ENCODE measurements around the gene SLC10A3.

SLC10A3 gene

DNA sequence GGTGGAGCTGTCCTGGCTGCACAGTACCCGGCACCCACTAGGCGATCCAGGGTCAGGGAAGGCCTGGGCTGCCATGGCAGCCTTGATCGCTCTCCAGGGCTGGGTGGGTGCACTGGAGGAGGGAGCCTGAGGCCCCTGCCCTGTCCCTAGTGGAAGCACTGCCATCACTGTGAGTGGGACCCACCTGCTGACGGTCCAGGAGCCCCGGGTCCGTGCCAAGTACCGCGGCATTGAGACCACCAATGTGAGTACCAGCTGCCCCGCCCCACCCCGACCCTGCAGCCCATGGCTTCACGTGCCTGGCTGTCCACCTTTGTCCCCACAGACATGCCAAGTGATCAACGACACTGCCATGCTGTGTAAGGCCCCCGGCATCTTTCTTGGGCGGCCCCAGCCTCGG lies 23.5 kb downstream of the SLC10A3 start:
- TF ChIP-seq, protein P1, sequence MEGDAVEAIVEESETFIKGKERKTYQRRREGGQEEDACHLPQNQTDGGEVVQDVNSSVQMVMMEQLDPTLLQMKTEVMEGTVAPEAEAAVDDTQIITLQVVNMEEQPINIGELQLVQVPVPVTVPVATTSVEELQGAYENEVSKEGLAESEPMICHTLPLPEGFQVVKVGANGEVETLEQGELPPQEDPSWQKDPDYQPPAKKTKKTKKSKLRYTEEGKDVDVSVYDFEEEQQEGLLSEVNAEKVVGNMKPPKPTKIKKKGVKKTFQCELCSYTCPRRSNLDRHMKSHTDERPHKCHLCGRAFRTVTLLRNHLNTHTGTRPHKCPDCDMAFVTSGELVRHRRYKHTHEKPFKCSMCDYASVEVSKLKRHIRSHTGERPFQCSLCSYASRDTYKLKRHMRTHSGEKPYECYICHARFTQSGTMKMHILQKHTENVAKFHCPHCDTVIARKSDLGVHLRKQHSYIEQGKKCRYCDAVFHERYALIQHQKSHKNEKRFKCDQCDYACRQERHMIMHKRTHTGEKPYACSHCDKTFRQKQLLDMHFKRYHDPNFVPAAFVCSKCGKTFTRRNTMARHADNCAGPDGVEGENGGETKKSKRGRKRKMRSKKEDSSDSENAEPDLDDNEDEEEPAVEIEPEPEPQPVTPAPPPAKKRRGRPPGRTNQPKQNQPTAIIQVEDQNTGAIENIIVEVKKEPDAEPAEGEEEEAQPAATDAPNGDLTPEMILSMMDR (conservative IDR thresholded peaks at IDR 0.05; ENCODE audit: low read depth, low read length), result no peak
- Histone ChIP-seq H3K4me2 (no peak overlapping the region), H3K27ac (no peak overlapping the region), H3K79me2 (ENCODE audit: insufficient read depth, low read depth) (no peaks in the 10 kb centered on the region), H3K4me1 (ENCODE audit: low read depth, poor library complexity, severe bottlenecking) (no peaks in the 10 kb centered on the region), H4K20me1 (ENCODE audit: insufficient read depth) (no peaks in the 10 kb centered on the region), H3K4me3 (IDR thresholded peaks at IDR 0.05; ENCODE audit: insufficient read depth, low read depth, low read length) (no peak overlapping the region), H2AFZ (ENCODE audit: low read depth) (no peak overlapping the region), H3K9ac (no peak overlapping the region), H3K27me3 (ENCODE audit: insufficient read depth, low read depth) (no peaks in the 10 kb centered on the region), H3K36me3 (ENCODE audit: insufficient read depth) (no peaks in the 10 kb centered on the region)

DNA sequence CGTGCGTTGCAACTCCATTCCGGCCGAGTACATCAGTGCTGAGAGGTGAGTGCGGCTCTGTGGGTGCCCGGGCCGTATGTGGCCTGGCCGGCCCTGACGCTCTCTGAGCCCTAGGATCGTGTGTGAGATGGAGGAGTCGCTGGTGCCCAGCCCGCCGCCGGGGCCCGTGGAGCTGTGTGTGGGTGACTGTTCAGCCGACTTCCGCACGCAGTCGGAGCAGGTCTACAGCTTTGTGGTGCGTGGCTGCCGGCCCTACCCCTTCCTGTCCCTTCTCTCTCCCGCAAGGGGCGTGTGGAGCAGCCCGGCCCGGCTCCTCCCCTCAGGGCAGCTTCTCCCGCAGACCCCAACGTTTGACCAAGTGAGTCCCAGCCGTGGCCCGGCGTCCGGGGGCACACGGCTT lies 24.4 kb downstream of the SLC10A3 start:
- Histone ChIP-seq H3K4me3 (IDR thresholded peaks at IDR 0.05; ENCODE audit: insufficient read depth, low read depth, low read length) (no peak overlapping the region), H2AFZ (ENCODE audit: low read depth) (no peak overlapping the region), H3K4me1 (ENCODE audit: low read depth, poor library complexity, severe bottlenecking) (no peaks in the 10 kb centered on the region), H3K79me2 (ENCODE audit: insufficient read depth, low read depth) (no peaks in the 10 kb centered on the region), H3K27ac (no peak overlapping the region), H4K20me1 (ENCODE audit: insufficient read depth) (no peaks in the 10 kb centered on the region), H3K9ac (no peak overlapping the region), H3K36me3 (ENCODE audit: insufficient read depth) (no peaks in the 10 kb centered on the region), H3K27me3 (ENCODE audit: insufficient read depth, low read depth) (no peaks in the 10 kb centered on the region), H3K4me2 (no peak overlapping the region)
- TF ChIP-seq, protein P1 (conservative IDR thresholded peaks at IDR 0.05; ENCODE audit: low read depth, low read length), result no peak

DNA sequence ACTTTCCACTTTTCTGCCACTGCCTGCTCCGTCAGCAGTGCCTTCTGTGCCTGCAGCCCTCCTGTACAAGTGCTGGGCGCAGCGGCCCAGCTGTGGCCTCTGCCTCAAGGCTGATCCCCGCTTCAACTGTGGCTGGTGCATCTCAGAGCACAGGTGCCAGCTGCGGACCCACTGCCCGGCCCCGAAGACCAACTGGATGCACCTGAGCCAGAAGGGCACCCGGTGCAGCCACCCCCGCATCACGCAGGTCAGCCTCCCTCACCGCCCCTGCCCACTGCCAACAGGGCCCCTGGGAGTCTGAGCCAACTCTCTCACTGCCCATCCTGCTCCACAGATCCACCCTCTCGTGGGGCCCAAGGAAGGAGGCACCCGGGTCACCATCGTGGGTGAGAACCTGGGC lies 24.8 kb downstream of the SLC10A3 start:
- H3K4me2 ChIP-seq, result no peak overlapping the region
- H2AFZ ChIP-seq (ENCODE audit: low read depth), result no peak overlapping the region
- H3K9ac ChIP-seq, result no peak overlapping the region
- no peaks in the 10 kb centered on the region for H3K79me2 ChIP-seq (ENCODE audit: insufficient read depth, low read depth)
- H3K27me3 ChIP-seq (ENCODE audit: insufficient read depth, low read depth), result no peaks in the 10 kb centered on the region
- no peaks in the 10 kb centered on the region for H3K4me1 ChIP-seq (ENCODE audit: low read depth, poor library complexity, severe bottlenecking)
- no peak overlapping the region for H3K4me3 ChIP-seq (IDR thresholded peaks at IDR 0.05; ENCODE audit: insufficient read depth, low read depth, low read length)
- H4K20me1 ChIP-seq (ENCODE audit: insufficient read depth), result no peaks in the 10 kb centered on the region
- no peak overlapping the region for H3K27ac ChIP-seq
- H3K36me3 ChIP-seq (ENCODE audit: insufficient read depth), result no peaks in the 10 kb centered on the region
- TF ChIP-seq, protein P1 (conservative IDR thresholded peaks at IDR 0.05; ENCODE audit: low read depth, low read length), result no peak

DNA sequence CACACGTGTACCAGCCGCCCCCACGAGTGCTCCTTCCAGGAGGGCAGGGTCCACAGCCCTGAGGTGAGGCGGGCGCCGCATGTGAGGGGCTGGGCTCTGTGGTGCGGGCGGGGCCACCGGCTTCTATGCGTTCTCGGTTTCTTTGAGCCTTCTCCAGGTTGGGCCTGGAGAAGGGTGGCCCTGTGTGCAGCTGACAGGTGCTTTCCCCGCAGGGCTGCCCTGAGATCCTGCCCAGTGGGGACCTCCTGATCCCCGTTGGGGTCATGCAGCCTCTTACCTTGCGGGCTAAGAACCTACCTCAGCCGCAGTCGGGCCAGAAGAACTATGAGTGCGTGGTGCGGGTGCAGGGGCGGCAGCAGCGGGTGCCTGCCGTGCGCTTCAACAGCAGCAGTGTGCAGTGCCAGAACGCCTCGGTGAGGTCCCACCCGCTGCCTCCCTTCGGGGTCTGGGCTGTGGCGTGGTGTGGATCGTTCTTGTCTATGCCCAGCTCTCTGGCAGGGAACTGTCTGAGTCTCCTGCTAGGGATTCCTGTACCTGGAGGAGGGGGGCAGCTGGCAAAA lies 25.5 kb downstream of the SLC10A3 start:
- Histone ChIP-seq H3K36me3 (ENCODE audit: insufficient read depth) (no peaks in the 10 kb centered on the region), H3K4me2 (no peak overlapping the region), H3K4me1 (ENCODE audit: low read depth, poor library complexity, severe bottlenecking) (no peaks in the 10 kb centered on the region), H3K4me3 (IDR thresholded peaks at IDR 0.05; ENCODE audit: insufficient read depth, low read depth, low read length) (no peak overlapping the region), H3K27me3 (ENCODE audit: insufficient read depth, low read depth) (no peaks in the 10 kb centered on the region), H3K27ac (no peak overlapping the region), H3K79me2 (ENCODE audit: insufficient read depth, low read depth) (no peaks in the 10 kb centered on the region), H4K20me1 (ENCODE audit: insufficient read depth) (no peaks in the 10 kb centered on the region), H3K9ac (no peak overlapping the region), H2AFZ (ENCODE audit: low read depth) (no peak overlapping the region)
- TF ChIP-seq, protein P1 (conservative IDR thresholded peaks at IDR 0.05; ENCODE audit: low read depth, low read length), result no peak
